ENCODE measurements around the gene UPF3A. TPM values are rescaled to one million over a fixed set of nuclear protein-coding genes. Genes with fewer than 3 reads are reported as not detected.
A peak's percentile ranks its signal among the peaks of the same experiment; 100 is the strongest.
"Not testable (repeated sequence)": the region's sequence is repeated elsewhere in the genome, so short reads cannot be mapped to it uniquely, and the experiment has no call there.

UPF3A gene
- total and polyA plus RNA-seq, 5 donors, result 25.3 to 36.3 (median 26.8) TPM

DNA sequence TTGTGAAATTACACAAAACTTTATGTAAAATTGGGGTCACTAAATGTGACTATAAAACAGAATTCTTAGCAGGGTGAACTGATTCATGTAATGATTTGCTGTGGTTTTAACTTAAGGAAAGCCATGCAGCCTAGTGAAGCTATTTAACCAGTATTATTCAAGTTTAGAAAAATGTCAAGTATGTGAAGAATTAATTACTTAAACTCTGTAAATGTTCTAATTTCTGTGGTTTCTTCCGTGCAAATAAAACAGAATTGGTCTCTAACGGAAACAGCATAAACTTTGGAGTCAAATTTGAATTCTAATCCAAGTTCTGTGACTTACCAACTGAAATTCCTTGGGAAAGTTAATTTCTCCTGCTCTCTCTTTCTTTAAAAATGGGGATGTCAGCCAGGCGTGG, 33.4 kb upstream of the UPF3A start:
- intact Hi-C loops (cut with DNase I), result no loop called here
- 79% methylated on average over 3 of the region's 3 CpGs for WGBS
- ATAC-seq, result no peak

DNA sequence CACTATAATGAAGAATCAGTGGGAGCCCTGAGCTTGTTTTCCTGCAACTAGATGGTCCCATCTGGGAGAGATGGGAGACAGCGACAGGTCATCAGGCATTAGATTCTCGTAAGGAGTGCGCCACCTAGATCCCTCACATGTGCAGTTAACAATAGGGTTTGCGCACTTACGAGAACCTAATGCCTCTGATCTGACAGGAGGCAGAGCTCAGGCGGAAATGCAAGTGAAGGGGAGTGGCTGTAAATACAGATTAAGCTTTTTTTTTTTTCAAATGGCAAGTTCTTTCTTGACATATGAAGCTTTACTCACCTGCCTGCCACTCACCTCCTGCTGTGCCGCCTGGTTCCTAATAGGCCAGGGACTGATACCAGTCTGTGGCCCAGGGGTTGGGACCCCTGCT, 32.3 kb upstream of the UPF3A start:
- DNase-seq (no peak), ATAC-seq (no peak)
- intact Hi-C loops (cut with DNase I), result no loop called here
- H3K27me3 ChIP-seq (ENCODE audit: control insufficient read depth, insufficient read depth), result no peaks in the 10 kb centered on the region
- no peak overlapping the region for H3K4me3 ChIP-seq (ENCODE audit: low read length)
- no peaks in the 10 kb centered on the region for H3K9me3 ChIP-seq (ENCODE audit: control insufficient read depth, low read length)
- 94% methylated on average over 7 of the region's 7 CpGs for WGBS
- no peak overlapping the region for H3K27ac ChIP-seq (ENCODE audit: low read length)
- no peaks in the 10 kb centered on the region for H3K4me1 ChIP-seq (ENCODE audit: control insufficient read depth, insufficient read depth, low read length)

More for the DNA sequence above, 33.4 kb upstream of the UPF3A start:
- no peak for DNase-seq
- Histone ChIP-seq H3K4me3 (ENCODE audit: low read length) (no peak overlapping the region), H3K27me3 (ENCODE audit: control insufficient read depth, insufficient read depth) (no peaks in the 10 kb centered on the region), H3K4me1 (ENCODE audit: control insufficient read depth, insufficient read depth, low read length) (no peaks in the 10 kb centered on the region), H3K9me3 (ENCODE audit: control insufficient read depth, low read length) (no peaks in the 10 kb centered on the region), H3K27ac (ENCODE audit: low read length) (no peak overlapping the region)

DNA sequence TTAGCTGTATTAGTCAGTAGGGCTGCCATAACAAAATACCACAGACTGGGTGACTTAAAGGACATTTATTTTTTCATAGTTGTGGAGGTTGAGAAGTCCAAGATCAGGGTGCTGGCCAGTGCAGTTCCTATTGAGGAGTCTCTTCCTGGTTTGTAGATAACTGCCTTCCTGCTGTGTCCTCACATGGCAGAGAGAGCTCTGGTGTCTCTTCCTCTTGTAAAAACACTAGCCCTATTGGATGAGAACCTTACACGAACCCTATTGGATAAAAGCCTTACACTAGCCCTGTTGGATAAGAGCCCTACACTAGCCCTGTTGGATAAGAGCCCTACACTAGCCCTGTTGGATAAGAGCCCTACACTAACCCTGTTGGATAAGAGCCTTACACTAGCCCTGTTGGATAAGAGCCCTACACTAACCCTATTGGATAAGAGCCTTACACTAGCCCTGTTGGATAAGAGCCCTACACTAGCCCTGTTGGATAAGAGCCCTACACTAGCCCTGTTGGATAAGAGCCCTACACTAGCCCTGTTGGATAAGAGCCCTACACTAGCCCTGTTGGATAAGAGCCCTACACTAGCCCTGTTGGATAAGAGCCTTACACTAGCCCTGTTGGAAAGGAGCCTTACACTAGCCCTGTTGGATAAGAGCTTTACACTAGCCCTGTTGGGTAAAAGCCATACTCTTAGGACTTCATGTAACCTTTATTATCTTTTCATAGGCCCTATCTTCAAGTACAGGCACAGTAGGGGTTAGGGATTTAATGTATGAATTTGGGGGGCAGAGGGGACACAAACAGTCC, 29.6 kb upstream of the UPF3A start:
- H3K27me3 ChIP-seq (ENCODE audit: control insufficient read depth, insufficient read depth); H3K27ac ChIP-seq (ENCODE audit: low read length); H3K4me1 ChIP-seq (ENCODE audit: control insufficient read depth, insufficient read depth, low read length); ATAC-seq; intact Hi-C loops (cut with DNase I); H3K9me3 ChIP-seq (ENCODE audit: control insufficient read depth, low read length); H3K4me3 ChIP-seq (ENCODE audit: low read length); DNase-seq: not testable (repeated sequence)
- WGBS, result 74% methylated on average over 1 of the region's 1 CpG

DNA sequence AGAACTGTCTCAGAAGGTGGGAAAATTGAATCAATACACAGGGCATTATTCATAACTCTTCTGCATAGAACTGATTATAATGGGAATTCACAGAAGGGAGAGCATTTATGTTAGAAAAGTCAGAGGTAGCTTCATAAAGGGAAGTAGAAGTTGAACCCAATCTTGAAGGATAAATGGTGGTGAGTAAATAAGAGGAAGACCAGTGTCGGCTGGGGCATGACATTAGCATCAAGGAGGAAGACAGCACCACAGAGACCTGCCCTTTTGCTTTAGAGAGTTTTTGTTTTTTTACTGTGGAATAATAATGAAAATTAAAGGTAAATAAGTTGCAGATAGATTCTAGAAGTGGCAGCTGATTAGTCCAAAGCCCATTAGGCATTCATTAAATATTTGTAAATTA, 24.9 kb upstream of the UPF3A start:
- Histone ChIP-seq H3K27ac (ENCODE audit: low read length) (no peak overlapping the region), H3K4me1 (ENCODE audit: control insufficient read depth, insufficient read depth, low read length) (no peaks in the 10 kb centered on the region), H3K27me3 (ENCODE audit: control insufficient read depth, insufficient read depth) (no peaks in the 10 kb centered on the region), H3K9me3 (ENCODE audit: control insufficient read depth, low read length) (no peaks in the 10 kb centered on the region), H3K4me3 (ENCODE audit: low read length) (no peak overlapping the region)
- intact Hi-C loops (cut with DNase I), result no loop called here
- WGBS, result 83% methylated on average over 1 of the region's 1 CpG
- ATAC-seq, result no peak
- no peak for DNase-seq

DNA sequence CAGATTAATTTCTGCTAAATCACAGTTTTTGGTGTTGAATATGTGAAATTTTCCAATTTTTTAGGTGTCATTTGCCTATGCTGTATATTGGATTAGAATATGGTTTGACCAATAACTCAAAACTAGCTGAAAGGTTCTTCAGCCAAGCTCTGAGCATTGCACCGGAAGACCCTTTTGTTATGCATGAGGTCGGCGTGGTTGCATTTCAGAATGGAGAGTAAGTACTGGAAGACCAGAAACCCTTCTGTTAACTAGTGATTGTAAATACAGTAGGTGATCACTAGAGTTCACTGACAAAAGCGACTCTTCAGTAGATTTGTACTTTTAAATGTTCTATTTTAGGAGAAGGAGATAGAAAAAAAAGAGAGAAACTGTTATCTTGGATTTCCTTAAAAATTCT, 24.4 kb upstream of the UPF3A start:
- Histone ChIP-seq H3K9me3 (ENCODE audit: control insufficient read depth, low read length) (no peaks in the 10 kb centered on the region), H3K27me3 (ENCODE audit: control insufficient read depth, insufficient read depth) (no peaks in the 10 kb centered on the region), H3K4me1 (ENCODE audit: control insufficient read depth, insufficient read depth, low read length) (no peaks in the 10 kb centered on the region), H3K4me3 (ENCODE audit: low read length) (no peak overlapping the region), H3K27ac (ENCODE audit: low read length) (no peak overlapping the region)
- ATAC-seq, result no peak
- WGBS, result 89% methylated on average over 4 of the region's 4 CpGs
- intact Hi-C loops (cut with DNase I), result no loop called here
- no peak for DNase-seq

DNA sequence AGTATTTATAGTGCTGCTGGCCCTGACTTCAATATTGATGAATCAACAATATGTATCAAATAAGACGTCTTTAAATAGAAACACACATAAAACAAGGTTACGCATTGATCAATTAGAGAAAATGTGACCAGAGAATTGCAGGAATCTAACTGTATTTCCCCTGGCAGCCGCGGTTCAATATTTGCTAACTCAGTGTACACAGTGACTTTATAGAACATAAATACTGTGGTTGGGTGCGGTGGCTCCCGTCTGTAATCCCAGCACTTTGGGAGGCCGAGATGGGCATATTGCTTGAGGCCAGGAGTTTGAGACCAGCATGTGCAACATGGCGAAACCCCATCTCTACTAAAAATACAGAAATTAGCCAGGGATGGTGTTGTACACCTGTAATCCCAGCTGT, 22.8 kb upstream of the UPF3A start:
- DNase-seq, result no peak
- Histone ChIP-seq H3K27ac (ENCODE audit: low read length) (no peak overlapping the region), H3K4me3 (ENCODE audit: low read length) (no peak overlapping the region), H3K9me3 (ENCODE audit: control insufficient read depth, low read length) (no peaks in the 10 kb centered on the region), H3K4me1 (ENCODE audit: control insufficient read depth, insufficient read depth, low read length) (no peaks in the 10 kb centered on the region), H3K27me3 (ENCODE audit: control insufficient read depth, insufficient read depth) (no peaks in the 10 kb centered on the region)
- 96% methylated on average over 8 of the region's 8 CpGs for WGBS
- intact Hi-C loops (cut with DNase I), result no loop called here
- ATAC-seq, result no peak

DNA sequence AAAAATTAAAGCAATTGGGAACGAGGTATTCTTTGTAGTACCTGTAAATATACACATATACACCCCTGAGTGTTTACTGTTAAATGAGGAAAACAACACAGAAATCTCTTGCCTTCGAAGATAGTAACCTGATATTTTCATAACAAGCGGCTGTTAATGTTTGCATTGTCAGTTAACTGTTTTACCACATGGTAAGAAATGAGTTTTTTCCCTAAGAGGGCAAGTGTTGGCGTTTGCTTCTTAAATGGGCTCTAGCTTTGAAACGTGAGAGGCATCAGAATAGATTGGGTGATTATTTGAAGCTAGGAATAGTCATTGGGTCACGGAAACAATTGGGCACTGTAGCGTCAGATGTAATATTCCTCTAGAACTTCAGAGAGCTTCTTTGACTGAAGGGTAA, 22.0 kb upstream of the UPF3A start:
- DNase-seq, result no peak
- 78% methylated on average over 7 of the region's 7 CpGs for WGBS
- Histone ChIP-seq H3K4me1 (ENCODE audit: control insufficient read depth, insufficient read depth, low read length) (no peaks in the 10 kb centered on the region), H3K9me3 (ENCODE audit: control insufficient read depth, low read length) (no peaks in the 10 kb centered on the region), H3K27ac (ENCODE audit: low read length) (no peak overlapping the region), H3K27me3 (ENCODE audit: control insufficient read depth, insufficient read depth) (no peaks in the 10 kb centered on the region), H3K4me3 (ENCODE audit: low read length) (no peak overlapping the region)
- intact Hi-C loops (cut with DNase I), result no loop called here
- ATAC-seq, result no peak

DNA sequence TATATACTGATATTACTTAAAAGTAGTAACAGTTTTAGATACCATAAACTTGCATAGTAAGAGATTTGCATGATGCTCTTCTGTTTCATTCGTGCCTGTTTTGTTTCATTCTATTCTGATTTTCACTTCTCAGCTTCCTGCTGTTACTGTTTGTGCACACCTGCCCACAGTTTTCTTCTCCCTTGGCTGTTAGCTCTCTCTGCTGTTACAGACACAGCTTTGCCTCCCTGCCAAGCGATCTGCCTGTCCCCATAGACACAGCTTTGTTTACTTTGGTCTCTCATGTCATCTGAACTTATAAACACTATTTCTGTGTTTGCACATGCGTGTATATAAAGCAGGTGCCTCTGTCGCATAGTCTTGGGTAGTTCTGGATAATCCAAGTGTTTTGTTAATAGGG, 21.4 kb upstream of the UPF3A start:
- no peak overlapping the region for H3K4me3 ChIP-seq (ENCODE audit: low read length)
- intact Hi-C loops (cut with DNase I), result no loop called here
- no peak overlapping the region for H3K27ac ChIP-seq (ENCODE audit: low read length)
- H3K4me1 ChIP-seq (ENCODE audit: control insufficient read depth, insufficient read depth, low read length), result no peaks in the 10 kb centered on the region
- no peaks in the 10 kb centered on the region for H3K27me3 ChIP-seq (ENCODE audit: control insufficient read depth, insufficient read depth)
- no peaks in the 10 kb centered on the region for H3K9me3 ChIP-seq (ENCODE audit: control insufficient read depth, low read length)
- ATAC-seq (peak; percentile 39 to 56), DNase-seq (no peak)
- WGBS, result 64% methylated on average over 4 of the region's 4 CpGs

DNA sequence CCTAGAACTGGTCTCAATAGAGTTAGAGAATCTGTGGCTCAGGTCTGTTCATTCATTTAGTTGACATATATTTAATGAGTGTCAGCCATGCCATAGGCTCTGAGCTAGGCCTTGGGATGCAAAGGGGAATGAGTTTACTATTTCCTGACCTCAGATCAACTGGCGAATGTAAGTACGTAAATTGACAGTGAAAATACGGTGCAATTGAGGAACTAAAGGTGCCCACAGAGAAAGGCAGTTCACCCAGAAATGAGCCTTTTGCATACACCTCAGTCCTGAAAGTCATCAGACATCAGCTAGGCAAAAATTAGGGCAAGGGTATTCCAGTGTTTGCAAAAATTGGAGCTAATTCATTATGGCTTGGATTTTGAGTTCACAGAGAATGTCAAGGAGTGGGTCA, 20.6 kb upstream of the UPF3A start:
- whole genome bisulfite sequencing, result 88% methylated on average over 3 of the region's 3 CpGs
- intact Hi-C loops (cut with DNase I), result no loop called here
- Histone ChIP-seq H3K9me3 (ENCODE audit: control insufficient read depth, low read length) (no peaks in the 10 kb centered on the region), H3K4me3 (ENCODE audit: low read length) (no peak overlapping the region), H3K4me1 (ENCODE audit: control insufficient read depth, insufficient read depth, low read length) (no peaks in the 10 kb centered on the region), H3K27me3 (ENCODE audit: control insufficient read depth, insufficient read depth) (no peaks in the 10 kb centered on the region), H3K27ac (ENCODE audit: low read length) (no peak overlapping the region)
- DNase-seq (no peak), ATAC-seq (no peak)

DNA sequence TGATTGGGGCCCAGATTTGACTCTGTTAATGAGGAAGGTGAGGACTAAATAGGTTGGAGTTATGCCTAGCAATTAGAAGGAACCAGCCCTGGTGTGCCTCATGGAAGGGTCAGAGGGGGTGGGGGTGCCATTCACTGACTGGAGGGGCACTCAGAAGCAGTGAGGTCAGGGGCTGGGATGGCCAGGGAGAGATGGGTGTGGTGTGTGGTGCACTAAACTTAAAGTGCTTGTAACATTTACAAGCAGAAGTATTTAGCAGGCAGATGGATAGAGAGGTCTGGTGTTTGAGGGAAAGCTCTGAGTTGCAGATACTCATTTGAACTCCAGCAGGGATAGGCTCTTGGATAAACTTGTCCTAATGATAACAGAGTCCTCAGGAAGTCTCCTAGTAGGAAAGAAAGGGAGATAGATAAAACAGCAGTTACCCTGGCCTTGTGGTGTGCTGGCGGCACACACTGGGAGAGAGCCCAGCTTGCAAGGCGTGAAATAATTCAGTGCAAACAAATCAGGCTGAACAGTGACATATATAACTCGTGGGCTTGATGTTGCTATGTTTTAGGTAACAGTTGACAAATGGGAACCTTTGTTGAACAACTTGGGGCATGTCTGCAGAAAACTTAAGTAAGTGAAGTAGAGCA, 20.0 kb upstream of the UPF3A start:
- H3K4me3 ChIP-seq (ENCODE audit: low read length), result no peak overlapping the region
- intact Hi-C loops (cut with DNase I), result no loop called here
- no peaks in the 10 kb centered on the region for H3K4me1 ChIP-seq (ENCODE audit: control insufficient read depth, insufficient read depth, low read length)
- ATAC-seq (peak; percentile 79 to 80), DNase-seq (no peak)
- peak overlapping the region; percentile 50 for H3K27ac ChIP-seq (ENCODE audit: low read length)
- no peaks in the 10 kb centered on the region for H3K9me3 ChIP-seq (ENCODE audit: control insufficient read depth, low read length)
- 49% methylated on average over 3 of the region's 3 CpGs for WGBS
- no peaks in the 10 kb centered on the region for H3K27me3 ChIP-seq (ENCODE audit: control insufficient read depth, insufficient read depth)

DNA sequence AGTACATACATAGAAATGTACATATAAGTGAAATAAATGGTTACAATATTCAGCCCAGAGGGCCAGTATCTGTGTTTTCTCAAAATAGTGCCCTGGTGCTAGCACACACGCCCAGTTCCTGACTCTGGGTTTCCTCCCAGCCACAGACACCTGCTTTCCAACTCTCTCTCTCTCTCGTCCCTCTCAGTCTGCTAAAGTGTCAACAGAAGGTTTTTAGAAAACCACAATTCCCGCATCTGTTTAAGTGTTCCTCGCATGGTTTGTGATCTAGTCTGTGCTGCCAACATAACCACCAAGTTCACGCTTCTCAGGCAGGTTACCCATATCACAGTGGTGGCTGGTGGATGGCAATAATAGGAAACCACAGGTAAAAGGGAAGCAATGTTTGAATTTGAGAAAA, 17.8 kb upstream of the UPF3A start:
- WGBS, result 69% methylated on average over 5 of the region's 5 CpGs
- ATAC-seq (no peak), DNase-seq (no peak)
- no peak overlapping the region for H3K4me3 ChIP-seq (ENCODE audit: low read length)
- no peaks in the 10 kb centered on the region for H3K9me3 ChIP-seq (ENCODE audit: control insufficient read depth, low read length)
- H3K27me3 ChIP-seq (ENCODE audit: control insufficient read depth, insufficient read depth), result no peaks in the 10 kb centered on the region
- no peak overlapping the region for H3K27ac ChIP-seq (ENCODE audit: low read length)
- intact Hi-C loops (cut with DNase I), result no loop called here
- H3K4me1 ChIP-seq (ENCODE audit: control insufficient read depth, insufficient read depth, low read length), result no peaks in the 10 kb centered on the region
